ENCODE data around the gene FGA. TPM values are rescaled to one million over a fixed set of nuclear protein-coding genes. Genes with fewer than 3 reads are reported as not detected.

The FGA gene
- total RNA-seq, 1 donor from 2014 or later, result not detected

GRCh38 chr4:154569028-154569427 is 21.5 kb downstream of the FGA start:
- Mint-ChIP-seq H3K36me3 (no peaks in the 10 kb centered on the region), H3K9me3 (no peaks in the 10 kb centered on the region), H3K4me3 (no peak overlapping the region), H3K27ac (no peak overlapping the region), H3K4me1 (no peaks in the 10 kb centered on the region), H3K27me3 (ENCODE audit: insufficient read depth, low read depth) (no peaks in the 10 kb centered on the region)
- H3K27ac ChIP-seq, result no peak overlapping the region
- H3K4me2 ChIP-seq, result no peak overlapping the region
- no peak overlapping the region for H2AFZ ChIP-seq (replicated peaks)
- H3K9me3 ChIP-seq (ENCODE audit: low read depth), result no peaks in the 10 kb centered on the region
- no peak for TF ChIP-seq CTCF (IDR thresholded peaks at IDR 0.05)
- no peak for TF ChIP-seq EZH2 (IDR thresholded peaks at IDR 0.05)
- no peak for TF ChIP-seq EZH2phosphoT487 (IDR thresholded peaks at IDR 0.05)
- no peak overlapping the region for H3K4me3 ChIP-seq
- no peaks in the 10 kb centered on the region for H3K79me2 ChIP-seq (ENCODE audit: low read depth)
- H3K36me3 ChIP-seq, result no peaks in the 10 kb centered on the region
- H4K20me1 ChIP-seq (ENCODE audit: low read depth), result no peaks in the 10 kb centered on the region
- H3K4me1 ChIP-seq, result no peaks in the 10 kb centered on the region
- H3F3A ChIP-seq (ENCODE audit: low read depth), result no peaks in the 10 kb centered on the region
- H3K9ac ChIP-seq, result no peak overlapping the region
- DNase-seq (ENCODE audit: low spot score), result no peak
- H3K27me3 ChIP-seq, result no peaks in the 10 kb centered on the region

GRCh38 chr4:154566639-154567204 is 23.8 kb downstream of the FGA start:
- Mint-ChIP-seq H3K36me3 (no peaks in the 10 kb centered on the region), H3K27me3 (ENCODE audit: insufficient read depth, low read depth) (no peaks in the 10 kb centered on the region), H3K9me3 (no peaks in the 10 kb centered on the region), H3K4me1 (no peaks in the 10 kb centered on the region), H3K4me3 (no peak overlapping the region), H3K27ac (no peak overlapping the region)
- H4K20me1 ChIP-seq (ENCODE audit: low read depth), result no peaks in the 10 kb centered on the region
- H2AFZ ChIP-seq (replicated peaks), result no peak overlapping the region
- no peak overlapping the region for H3K9ac ChIP-seq
- no peak overlapping the region for H3K27ac ChIP-seq
- no peak for DNase-seq (ENCODE audit: low spot score)
- no peak overlapping the region for H3K4me3 ChIP-seq
- TF ChIP-seq CTCF (IDR thresholded peaks at IDR 0.05) (no peak), EZH2 (IDR thresholded peaks at IDR 0.05) (no peak), EZH2phosphoT487 (IDR thresholded peaks at IDR 0.05) (no peak)
- H3K79me2 ChIP-seq (ENCODE audit: low read depth), result no peaks in the 10 kb centered on the region
- H3K9me3 ChIP-seq (ENCODE audit: low read depth), result no peaks in the 10 kb centered on the region
- no peaks in the 10 kb centered on the region for H3K36me3 ChIP-seq
- no peak overlapping the region for H3K4me2 ChIP-seq
- H3K27me3 ChIP-seq, result no peaks in the 10 kb centered on the region
- no peaks in the 10 kb centered on the region for H3F3A ChIP-seq (ENCODE audit: low read depth)
- H3K4me1 ChIP-seq, result no peaks in the 10 kb centered on the region

- DNase-seq (ENCODE audit: low spot score), result no peak
- H3K9ac ChIP-seq, result no peak overlapping the region
- TF ChIP-seq CTCF (IDR thresholded peaks at IDR 0.05), result no peak
- no peak for TF ChIP-seq EZH2 (IDR thresholded peaks at IDR 0.05)
- no peak for TF ChIP-seq EZH2phosphoT487 (IDR thresholded peaks at IDR 0.05)
- H3K27me3 ChIP-seq, result no peaks in the 10 kb centered on the region
- no peak overlapping the region for H2AFZ ChIP-seq (replicated peaks)
- H3K9me3 Mint-ChIP-seq, result no peaks in the 10 kb centered on the region
- no peaks in the 10 kb centered on the region for H3K36me3 ChIP-seq
- no peaks in the 10 kb centered on the region for H3K4me1 Mint-ChIP-seq
- no peaks in the 10 kb centered on the region for H3K79me2 ChIP-seq (ENCODE audit: low read depth)
- no peak overlapping the region for H3K4me2 ChIP-seq
- H3K4me3 Mint-ChIP-seq, result no peak overlapping the region
- H3K9me3 ChIP-seq (ENCODE audit: low read depth), result no peaks in the 10 kb centered on the region
- no peaks in the 10 kb centered on the region for H4K20me1 ChIP-seq (ENCODE audit: low read depth)
- no peaks in the 10 kb centered on the region for H3F3A ChIP-seq (ENCODE audit: low read depth)
- H3K27me3 Mint-ChIP-seq (ENCODE audit: insufficient read depth, low read depth), result no peaks in the 10 kb centered on the region
- no peak overlapping the region for H3K27ac Mint-ChIP-seq
- H3K4me3 ChIP-seq, result no peak overlapping the region
- no peaks in the 10 kb centered on the region for H3K4me1 ChIP-seq
- H3K36me3 Mint-ChIP-seq, result no peaks in the 10 kb centered on the region
- H3K27ac ChIP-seq, result no peak overlapping the region
Measured at GRCh38 chr4:154565704-154566103, 24.8 kb downstream of the FGA start.
